ENCODE results near the gene ITPRIPL2. TPM values are rescaled to one million over a fixed set of nuclear protein-coding genes. Genes with fewer than 3 reads are reported as not detected.
A peak's percentile ranks its signal among the peaks of the same experiment; 100 is the strongest.

ITPRIPL2 gene
- total RNA-seq, 1 experiment from 2014 or later = 67.9 TPM

DNA sequence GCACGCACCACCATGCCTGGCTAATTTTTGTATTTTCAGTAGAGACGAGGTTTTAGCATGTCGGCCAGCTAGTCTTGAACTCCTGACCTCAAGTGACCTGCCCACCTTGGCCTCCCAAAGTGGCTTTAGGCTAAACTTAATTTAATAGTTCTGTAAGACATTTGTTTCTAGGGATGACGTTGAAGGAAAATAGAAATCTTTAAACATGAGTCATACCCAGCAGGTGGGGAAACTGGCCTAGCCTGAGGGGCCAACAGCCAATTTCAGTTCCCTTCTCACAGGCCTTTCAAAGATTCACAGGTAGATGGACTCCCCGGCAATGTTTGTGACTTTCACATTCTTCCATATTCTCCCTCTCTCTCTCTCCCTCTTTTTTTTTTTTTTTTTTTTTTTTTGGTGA, 18.1 kb upstream of the ITPRIPL2 start:
- Histone ChIP-seq H3K4me3 (replicated peaks in 1 of 2; ENCODE audit: low read depth in 1 of 2, low read length in 2 of 2) (0 out of 4 replicates have a peak overlapping the region, but pooled peaks of 1 of the 2 experiments have one; percentile 2), H3K9me3 (ENCODE audit: control insufficient read depth in 1 of 2, insufficient read depth in 1 of 2, low read depth in 1 of 2, low read length in 2 of 2) (peaks cover 0 to 10% of the 10 kb centered on the region in 2 experiments; a peak in 3 of 4 replicates), H3K79me2 (ENCODE audit: insufficient read depth, low read length) (no peaks in the 10 kb centered on the region), H3K9me2 (ENCODE audit: insufficient read depth) (no peaks in the 10 kb centered on the region), H3K36me3 (ENCODE audit: control insufficient read depth in 1 of 2, insufficient read depth in 2 of 2, low read length in 2 of 2) (0 out of 4 replicates have a peak, but pooled peaks cover 0 to 3% of the 10 kb centered on the region in 2 experiments), H3K9ac (ENCODE audit: low read length) (peak overlapping the region; percentile 22), H3K27ac (ENCODE audit: low read depth, low read length) (peak overlapping the region; percentile 78), H3K27me3 (ENCODE audit: insufficient read depth, low read length) (no peaks in the 10 kb centered on the region), H4K20me1 (ENCODE audit: insufficient read depth) (no peaks in the 10 kb centered on the region), H2AFZ (ENCODE audit: low read depth, low read length, poor library complexity, severe bottlenecking) (no peak overlapping the region), H3K4me2 (ENCODE audit: low read length) (peak overlapping the region; percentile 42), H3K4me1 (ENCODE audit: control insufficient read depth in 1 of 2, insufficient read depth in 2 of 2, low read length in 2 of 2) (peaks cover 24 to 42% of the 10 kb centered on the region in 2 experiments)
- intact Hi-C loops (cut with micrococcal nuclease) = loop anchor here (2.0 kb wide), 1 partner anchor 19 kb away; no protein-coding TSS in a partner anchor
- DNase-seq (ENCODE audit: low read depth, low spot score) (peak; percentile 67), ATAC-seq (peak; percentile 61)
- BruUV-seq (replicated peaks) = no TSS peak
- ChIA-PET CTCF (interaction anchor here (1.4 to 3.4 kb wide), 6 partner anchors 9 to 407 kb away, joined by 3 to 14 read pairs (median 10); partner anchors contain the start of genes ARL6IP1 and ITPRIPL2), POLR2A (interaction anchor here (0.9 to 2.6 kb wide), 8 partner anchors 9 to 289 kb away, joined by 3 to 17 read pairs (median 4); partner anchors contain the start of gene ITPRIPL2), RAD21 (ENCODE audit: low non-redundant PET in 1 of 2, low total read pairs in 2 of 2, uncharacterized antibody in 2 of 2, unreplicated experiment in 2 of 2) (interaction anchor here (0.7 to 1.2 kb wide), 3 partner anchors 10 to 279 kb away, joined by 3 to 4 read pairs (median 4); no protein-coding TSS in a partner anchor)
- TF ChIP-seq CBX3 (IDR thresholded peaks at IDR 0.05; ENCODE audit: low read depth) (peak; percentile 69), CEBPB (IDR thresholded peaks at IDR 0.05; ENCODE audit: low read depth) (peak; percentile 39; the same call in 1 of the 2 replicates), ZFX (IDR thresholded peaks at IDR 0.05) (no peak), POLR2AphosphoS5 (IDR thresholded peaks at IDR 0.05; ENCODE audit: low read depth, low read length) (peak; percentile 22; the same call in 1 of the 2 replicates), JUND (IDR thresholded peaks at IDR 0.05) (peak; percentile 78), EZH2 (IDR thresholded peaks at IDR 0.05) (no peak), FOSL1 (IDR thresholded peaks at IDR 0.05; ENCODE audit: low read depth) (peak; percentile 80), SP1 (IDR thresholded peaks at IDR 0.05; ENCODE audit: low read depth) (peak; percentile 64)
- TF ChIP-seq, protein P1, sequence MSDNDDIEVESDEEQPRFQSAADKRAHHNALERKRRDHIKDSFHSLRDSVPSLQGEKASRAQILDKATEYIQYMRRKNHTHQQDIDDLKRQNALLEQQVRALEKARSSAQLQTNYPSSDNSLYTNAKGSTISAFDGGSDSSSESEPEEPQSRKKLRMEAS (IDR thresholded peaks at IDR 0.05) = no peak; the same call in none of the 2 replicates

DNA sequence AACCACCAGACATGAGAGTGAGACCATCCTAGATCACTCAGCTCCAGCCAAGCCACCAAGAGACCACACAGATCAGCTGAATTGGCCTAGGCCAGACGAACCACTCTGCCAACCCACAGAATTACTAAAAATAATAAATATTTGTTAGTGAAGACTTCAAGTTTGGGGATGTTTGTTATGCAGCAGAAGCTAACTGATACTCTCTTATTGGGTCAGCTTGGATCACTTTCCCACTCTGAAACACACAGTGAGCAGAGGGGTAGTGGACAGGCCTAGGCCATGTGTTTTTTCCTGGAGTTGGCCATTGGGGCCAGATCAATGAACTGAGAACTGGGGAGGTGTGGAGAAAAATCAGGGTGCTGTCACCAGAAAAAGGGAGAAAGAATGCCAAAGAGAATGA, 15.6 kb upstream of the ITPRIPL2 start:
- ATAC-seq (no peak), DNase-seq (ENCODE audit: low read depth, low spot score) (no peak)
- intact Hi-C loops (cut with micrococcal nuclease) = no loop called here
- Histone ChIP-seq H3K9me3 (ENCODE audit: control insufficient read depth in 1 of 2, insufficient read depth in 1 of 2, low read depth in 1 of 2, low read length in 2 of 2) (peaks cover 0 to 10% of the 10 kb centered on the region in 2 experiments; a peak in 3 of 4 replicates), H3K27me3 (ENCODE audit: insufficient read depth, low read length) (no peaks in the 10 kb centered on the region), H3K4me1 (ENCODE audit: control insufficient read depth in 1 of 2, insufficient read depth in 2 of 2, low read length in 2 of 2) (peaks cover 21 to 48% of the 10 kb centered on the region in 2 experiments), H2AFZ (ENCODE audit: low read depth, low read length, poor library complexity, severe bottlenecking) (no peak overlapping the region), H3K4me2 (ENCODE audit: low read length) (no peak overlapping the region), H3K36me3 (ENCODE audit: control insufficient read depth in 1 of 2, insufficient read depth in 2 of 2, low read length in 2 of 2) (0 out of 4 replicates have a peak, but pooled peaks cover 0 to 3% of the 10 kb centered on the region in 2 experiments), H4K20me1 (ENCODE audit: insufficient read depth) (no peaks in the 10 kb centered on the region), H3K9me2 (ENCODE audit: insufficient read depth) (no peaks in the 10 kb centered on the region), H3K27ac (ENCODE audit: low read depth, low read length) (no peak overlapping the region), H3K4me3 (replicated peaks in 1 of 2; ENCODE audit: low read depth in 1 of 2, low read length in 2 of 2) (no peak overlapping the region), H3K79me2 (ENCODE audit: insufficient read depth, low read length) (no peaks in the 10 kb centered on the region), H3K9ac (ENCODE audit: low read length) (no peak overlapping the region)
- POLR2A ChIA-PET = interaction anchor here (1.7 kb wide), 1 partner anchor 12 kb away, joined by 4 read pairs; no protein-coding TSS in a partner anchor
- BruUV-seq (replicated peaks) = no TSS peak
- CTCF ChIA-PET = interaction anchor here (1.5 kb wide), 1 partner anchor 404 kb away, joined by 3 read pairs; no protein-coding TSS in a partner anchor
- peak; percentile 36; the same call in 1 of the 2 replicates for TF ChIP-seq CBX3 (IDR thresholded peaks at IDR 0.05; ENCODE audit: low read depth)
- no peak for TF ChIP-seq FOSL1 (IDR thresholded peaks at IDR 0.05; ENCODE audit: low read depth)
- RAD21 ChIA-PET (ENCODE audit: low non-redundant PET in 1 of 2, low total read pairs in 2 of 2, uncharacterized antibody in 2 of 2, unreplicated experiment in 2 of 2) = no interaction called here

Data from HCT116 (cell line).